IPS-20b (cell line): ENCODE results near the gene RHBDL2.
A peak's percentile ranks its signal among the peaks of the same experiment; 100 is the strongest.

Experiments
- H3K27ac ChIP-seq: one replicate; pipeline ENCODE4 v1.5.1; 2013; ENCODE audit warnings: low read length
- H3K27me3 ChIP-seq: 2 replicates; pipeline ENCODE4 v1.6.1; 2013; ENCODE audit warnings: mild to moderate bottlenecking, low read length, inconsistent platforms; ENCODE audit not compliant: insufficient read depth
- H3K36me3 ChIP-seq: 2 replicates; pipeline ENCODE4 v1.6.1; 2013; ENCODE audit warnings: low read depth, mild to moderate bottlenecking, inconsistent platforms, low read length, moderate library complexity; ENCODE audit not compliant: insufficient read depth
- H3K4me1 ChIP-seq: 2 replicates; pipeline ENCODE4 v1.6.1; 2013; ENCODE audit warnings: mild to moderate bottlenecking, control low read depth, inconsistent platforms, low read length, moderate library complexity; ENCODE audit not compliant: insufficient read depth
- H3K4me3 ChIP-seq: 2 replicates; pipeline ENCODE4 v1.5.1; 2013; ENCODE audit warnings: mild to moderate bottlenecking, low read length, inconsistent platforms
- H3K9ac ChIP-seq: 2 replicates; pipeline ENCODE4 v1.6.1; 2013; ENCODE audit warnings: low read depth, mild to moderate bottlenecking, inconsistent platforms, low read length, moderate library complexity
- H3K9me3 ChIP-seq: 2 replicates; pipeline ENCODE4 v1.6.1; 2013; ENCODE audit warnings: mild to moderate bottlenecking, low read depth, low read length, inconsistent platforms; ENCODE audit not compliant: insufficient read depth

The RHBDL2 gene

GRCh38 chr1:38962113-38962512, 20.5 kb upstream of the RHBDL2 start:
- Histone ChIP-seq H3K27me3 (no peaks in the 10 kb centered on the region), H3K4me3 (no peak overlapping the region), H3K36me3 (no peaks in the 10 kb centered on the region), H3K9ac (no peak overlapping the region), H3K27ac (no peak overlapping the region), H3K4me1 (0 out of 2 replicates have a peak, but pooled peaks cover 4% of the 10 kb centered on the region), H3K9me3 (no peaks in the 10 kb centered on the region)

- no peak overlapping the region for H3K4me3 ChIP-seq
- H3K9ac ChIP-seq = no peak overlapping the region
- 0 out of 2 replicates have a peak, but pooled peaks cover 4% of the 10 kb centered on the region for H3K4me1 ChIP-seq
- no peaks in the 10 kb centered on the region for H3K36me3 ChIP-seq
- H3K27me3 ChIP-seq = no peaks in the 10 kb centered on the region
- no peaks in the 10 kb centered on the region for H3K9me3 ChIP-seq
- H3K27ac ChIP-seq = no peak overlapping the region
These were observed 17.3 kb upstream of the RHBDL2 start for GRCh38 chr1:38958967-38959366.

- Histone ChIP-seq H3K27ac (peak overlapping the region; percentile 11), H3K9me3 (no peaks in the 10 kb centered on the region), H3K4me3 (peak overlapping the region; percentile 36; the same call in 1 of the 2 replicates), H3K4me1 (peaks cover 4% of the 10 kb centered on the region; the same call in 1 of the 2 replicates), H3K36me3 (no peaks in the 10 kb centered on the region), H3K27me3 (no peaks in the 10 kb centered on the region), H3K9ac (peak overlapping the region; percentile 40; the same call in 1 of the 2 replicates)
These were observed 11.8 kb upstream of the RHBDL2 start for GRCh38 chr1:38953433-38953860.

GRCh38 chr1:38950553-38950952, 8.9 kb upstream of the RHBDL2 start:
- H3K9ac ChIP-seq = no peak overlapping the region
- no peaks in the 10 kb centered on the region for H3K36me3 ChIP-seq
- H3K9me3 ChIP-seq = no peaks in the 10 kb centered on the region; the same call in 1 of the 2 replicates
- peaks cover 4% of the 10 kb centered on the region; the same call in 1 of the 2 replicates for H3K4me1 ChIP-seq
- H3K4me3 ChIP-seq = no peak overlapping the region
- H3K27me3 ChIP-seq = no peaks in the 10 kb centered on the region
- no peak overlapping the region for H3K27ac ChIP-seq

GRCh38 chr1:38944547-38944946, 2.9 kb upstream of the RHBDL2 start:
- H3K4me3 ChIP-seq = no peak overlapping the region
- no peaks in the 10 kb centered on the region for H3K27me3 ChIP-seq
- H3K4me1 ChIP-seq = no peaks in the 10 kb centered on the region; the same call in 1 of the 2 replicates
- H3K36me3 ChIP-seq = no peaks in the 10 kb centered on the region
- no peak overlapping the region for H3K27ac ChIP-seq
- no peaks in the 10 kb centered on the region; the same call in 1 of the 2 replicates for H3K9me3 ChIP-seq
- no peak overlapping the region for H3K9ac ChIP-seq

GRCh38 chr1:38942664-38943428, 1.2 kb upstream of the RHBDL2 start:
- H3K4me3 ChIP-seq = no peak overlapping the region
- H3K36me3 ChIP-seq = no peaks in the 10 kb centered on the region
- H3K27ac ChIP-seq = no peak overlapping the region
- H3K9ac ChIP-seq = no peak overlapping the region
- H3K9me3 ChIP-seq = no peaks in the 10 kb centered on the region; the same call in 1 of the 2 replicates
- H3K27me3 ChIP-seq = no peaks in the 10 kb centered on the region
- H3K4me1 ChIP-seq = no peaks in the 10 kb centered on the region; the same call in 1 of the 2 replicates

- Histone ChIP-seq H3K9me3 (no peaks in the 10 kb centered on the region), H3K27me3 (no peaks in the 10 kb centered on the region), H3K9ac (no peak overlapping the region), H3K4me1 (no peaks in the 10 kb centered on the region; the same call in 1 of the 2 replicates), H3K27ac (no peak overlapping the region), H3K4me3 (no peak overlapping the region; the same call in 1 of the 2 replicates), H3K36me3 (no peaks in the 10 kb centered on the region)
These were observed 537 bp downstream of the RHBDL2 start for GRCh38 chr1:38941093-38941492.

- H3K27ac ChIP-seq = no peak overlapping the region
- no peak overlapping the region for H3K4me3 ChIP-seq
- no peaks in the 10 kb centered on the region for H3K9me3 ChIP-seq
- H3K4me1 ChIP-seq = no peaks in the 10 kb centered on the region; the same call in 1 of the 2 replicates
- no peaks in the 10 kb centered on the region for H3K27me3 ChIP-seq
- no peak overlapping the region for H3K9ac ChIP-seq
- no peaks in the 10 kb centered on the region for H3K36me3 ChIP-seq
These were observed 1.1 kb downstream of the RHBDL2 start for GRCh38 chr1:38940339-38941047.

- Histone ChIP-seq H3K4me3 (no peak overlapping the region), H3K4me1 (no peaks in the 10 kb centered on the region; the same call in 1 of the 2 replicates), H3K27me3 (no peaks in the 10 kb centered on the region), H3K27ac (no peak overlapping the region), H3K9ac (no peak overlapping the region), H3K9me3 (no peaks in the 10 kb centered on the region), H3K36me3 (no peaks in the 10 kb centered on the region)
These were observed 2.8 kb downstream of the RHBDL2 start for GRCh38 chr1:38938722-38939260.

- Histone ChIP-seq H3K27me3 (no peaks in the 10 kb centered on the region), H3K36me3 (no peaks in the 10 kb centered on the region), H3K9ac (no peak overlapping the region), H3K4me1 (no peaks in the 10 kb centered on the region), H3K27ac (no peak overlapping the region), H3K4me3 (no peak overlapping the region), H3K9me3 (no peaks in the 10 kb centered on the region)
These were observed 9.1 kb downstream of the RHBDL2 start for GRCh38 chr1:38932571-38932970.

GRCh38 chr1:38929476-38929875, 12.2 kb downstream of the RHBDL2 start:
- H3K4me3 ChIP-seq = no peak overlapping the region

More at GRCh38 chr1:38929476-38929875, 12.2 kb downstream of the RHBDL2 start:
- H3K36me3 ChIP-seq = no peaks in the 10 kb centered on the region
- no peak overlapping the region for H3K9ac ChIP-seq
- H3K4me1 ChIP-seq = no peaks in the 10 kb centered on the region
- no peaks in the 10 kb centered on the region for H3K27me3 ChIP-seq
- H3K27ac ChIP-seq = no peak overlapping the region
- H3K9me3 ChIP-seq = no peaks in the 10 kb centered on the region
